ENCODE measurements around the gene SETDB2. TPM values are rescaled to one million over a fixed set of nuclear protein-coding genes. Genes with fewer than 3 reads are reported as not detected.

The SETDB2 gene
- total and polyA plus RNA-seq, 10 of the 15 experiments (the other 5 are each of a cell fraction or from before 2014, with no cell fraction given): 1.2 to 10.0 (median 7.4) TPM

GRCh38 chr13:49495783-49496762 is 52.0 kb downstream of the SETDB2 start, which contains the start of gene PHF11 (continued):
- no peak for TF ChIP-seq ZNF217 (IDR thresholded peaks at IDR 0.05)
- no peak for TF ChIP-seq ZBTB33 (IDR thresholded peaks at IDR 0.05)
- no peak for TF ChIP-seq WRNIP1 (IDR thresholded peaks at IDR 0.05; ENCODE audit: borderline replicate concordance, low read depth, low read length)
- no peak for TF ChIP-seq RBBP5 (conservative IDR thresholded peaks at IDR 0.05)
- peak; percentile 64 for TF ChIP-seq YY1 (IDR thresholded peaks at IDR 0.05; ENCODE audit: low read depth, low read length)
- TF ChIP-seq BRCA1 (IDR thresholded peaks at IDR 0.05; ENCODE audit: low read depth, low read length): no peak
- TF ChIP-seq, protein P1, sequence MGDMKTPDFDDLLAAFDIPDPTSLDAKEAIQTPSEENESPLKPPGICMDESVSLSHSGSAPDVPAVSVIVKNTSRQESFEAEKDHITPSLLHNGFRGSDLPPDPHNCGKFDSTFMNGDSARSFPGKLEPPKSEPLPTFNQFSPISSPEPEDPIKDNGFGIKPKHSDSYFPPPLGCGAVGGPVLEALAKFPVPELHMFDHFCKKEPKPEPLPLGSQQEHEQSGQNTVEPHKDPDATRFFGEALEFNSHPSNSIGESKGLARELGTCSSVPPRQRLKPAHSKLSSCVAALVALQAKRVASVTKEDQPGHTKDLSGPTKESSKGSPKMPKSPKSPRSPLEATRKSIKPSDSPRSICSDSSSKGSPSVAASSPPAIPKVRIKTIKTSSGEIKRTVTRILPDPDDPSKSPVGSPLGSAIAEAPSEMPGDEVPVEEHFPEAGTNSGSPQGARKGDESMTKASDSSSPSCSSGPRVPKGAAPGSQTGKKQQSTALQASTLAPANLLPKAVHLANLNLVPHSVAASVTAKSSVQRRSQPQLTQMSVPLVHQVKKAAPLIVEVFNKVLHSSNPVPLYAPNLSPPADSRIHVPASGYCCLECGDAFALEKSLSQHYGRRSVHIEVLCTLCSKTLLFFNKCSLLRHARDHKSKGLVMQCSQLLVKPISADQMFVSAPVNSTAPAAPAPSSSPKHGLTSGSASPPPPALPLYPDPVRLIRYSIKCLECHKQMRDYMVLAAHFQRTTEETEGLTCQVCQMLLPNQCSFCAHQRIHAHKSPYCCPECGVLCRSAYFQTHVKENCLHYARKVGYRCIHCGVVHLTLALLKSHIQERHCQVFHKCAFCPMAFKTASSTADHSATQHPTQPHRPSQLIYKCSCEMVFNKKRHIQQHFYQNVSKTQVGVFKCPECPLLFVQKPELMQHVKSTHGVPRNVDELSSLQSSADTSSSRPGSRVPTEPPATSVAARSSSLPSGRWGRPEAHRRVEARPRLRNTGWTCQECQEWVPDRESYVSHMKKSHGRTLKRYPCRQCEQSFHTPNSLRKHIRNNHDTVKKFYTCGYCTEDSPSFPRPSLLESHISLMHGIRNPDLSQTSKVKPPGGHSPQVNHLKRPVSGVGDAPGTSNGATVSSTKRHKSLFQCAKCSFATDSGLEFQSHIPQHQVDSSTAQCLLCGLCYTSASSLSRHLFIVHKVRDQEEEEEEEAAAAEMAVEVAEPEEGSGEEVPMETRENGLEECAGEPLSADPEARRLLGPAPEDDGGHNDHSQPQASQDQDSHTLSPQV (IDR thresholded peaks at IDR 0.05): no peak
- no peak for TF ChIP-seq MTA2 (IDR thresholded peaks at IDR 0.05; ENCODE audit: low read depth)
- TF ChIP-seq RB1 (IDR thresholded peaks at IDR 0.05; ENCODE audit: borderline replicate concordance): 0 out of 2 replicates have a peak, but pooled peaks have one; percentile 24
- no peak for TF ChIP-seq ZZZ3 (IDR thresholded peaks at IDR 0.05; ENCODE audit: control insufficient read depth, insufficient read length, low read depth)
- TF ChIP-seq FOXK2 (IDR thresholded peaks at IDR 0.05): no peak
- TF ChIP-seq IKZF2 (IDR thresholded peaks at IDR 0.05): no peak
- no peak for TF ChIP-seq NR2C2 (IDR thresholded peaks at IDR 0.05; ENCODE audit: borderline replicate concordance, control insufficient read depth, insufficient read length, low read depth)
- TF ChIP-seq, protein P2, sequence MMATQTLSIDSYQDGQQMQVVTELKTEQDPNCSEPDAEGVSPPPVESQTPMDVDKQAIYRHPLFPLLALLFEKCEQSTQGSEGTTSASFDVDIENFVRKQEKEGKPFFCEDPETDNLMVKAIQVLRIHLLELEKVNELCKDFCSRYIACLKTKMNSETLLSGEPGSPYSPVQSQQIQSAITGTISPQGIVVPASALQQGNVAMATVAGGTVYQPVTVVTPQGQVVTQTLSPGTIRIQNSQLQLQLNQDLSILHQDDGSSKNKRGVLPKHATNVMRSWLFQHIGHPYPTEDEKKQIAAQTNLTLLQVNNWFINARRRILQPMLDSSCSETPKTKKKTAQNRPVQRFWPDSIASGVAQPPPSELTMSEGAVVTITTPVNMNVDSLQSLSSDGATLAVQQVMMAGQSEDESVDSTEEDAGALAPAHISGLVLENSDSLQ (IDR thresholded peaks at IDR 0.05): peak; percentile 14; the same call in 1 of the 2 replicates
- TF ChIP-seq RAD21 (IDR thresholded peaks at IDR 0.05; ENCODE audit: insufficient read depth, low read depth, low read length): no peak
- TF ChIP-seq IKZF1 (conservative IDR thresholded peaks at IDR 0.05): peak; percentile 64
- TF ChIP-seq CEBPZ (IDR thresholded peaks at IDR 0.05; ENCODE audit: low read depth, low read length): no peak
- TF ChIP-seq ESRRA (IDR thresholded peaks at IDR 0.05; ENCODE audit: low read length): no peak
- TF ChIP-seq EGR1 (IDR thresholded peaks at IDR 0.05; ENCODE audit: borderline replicate concordance in 1 of 2, low read depth in 2 of 2, low read length in 2 of 2): peak in 1 of 2 experiments; percentile 16; a peak in 2 of 3 replicates

All from GM12878 (cell line).